Activated T-cell treated with anti-CD3 and anti-CD28 coated beads, Interleukin-2, amount 50 U/mL, for 24 hours (primary cell): Measurements from ENCODE around the gene SRP14.
"Not testable (repeated sequence)": the region's sequence is repeated elsewhere in the genome, so short reads cannot be mapped to it uniquely, and the experiment has no call there.

Experiments
- DNase-seq: peaks from one replicate; pipeline ENCODE4 v3.0.0-alpha.2; 2020
- H3K27ac Mint-ChIP-seq: 2 replicates; pipeline ENCODE4 v1.8.0; 2020; ENCODE audit warnings: mild to moderate bottlenecking, mixed read lengths
- H3K27me3 Mint-ChIP-seq: 2 replicates; pipeline ENCODE4 v1.8.0; 2020; ENCODE audit warnings: mixed read lengths
- H3K36me3 Mint-ChIP-seq: 2 replicates; pipeline ENCODE4 v1.8.0; 2020; ENCODE audit warnings: low read depth, mixed read lengths
- H3K4me1 Mint-ChIP-seq: 2 replicates; pipeline ENCODE4 v1.8.0; 2020; ENCODE audit warnings: low read depth, mixed read lengths
- H3K4me3 Mint-ChIP-seq: 2 replicates; pipeline ENCODE4 v1.8.0; 2020; ENCODE audit warnings: mild to moderate bottlenecking, moderate library complexity, mixed read lengths
- H3K9me3 Mint-ChIP-seq: 2 replicates; pipeline ENCODE4 v1.8.0; 2020; ENCODE audit warnings: mixed read lengths

The SRP14 gene

DNA sequence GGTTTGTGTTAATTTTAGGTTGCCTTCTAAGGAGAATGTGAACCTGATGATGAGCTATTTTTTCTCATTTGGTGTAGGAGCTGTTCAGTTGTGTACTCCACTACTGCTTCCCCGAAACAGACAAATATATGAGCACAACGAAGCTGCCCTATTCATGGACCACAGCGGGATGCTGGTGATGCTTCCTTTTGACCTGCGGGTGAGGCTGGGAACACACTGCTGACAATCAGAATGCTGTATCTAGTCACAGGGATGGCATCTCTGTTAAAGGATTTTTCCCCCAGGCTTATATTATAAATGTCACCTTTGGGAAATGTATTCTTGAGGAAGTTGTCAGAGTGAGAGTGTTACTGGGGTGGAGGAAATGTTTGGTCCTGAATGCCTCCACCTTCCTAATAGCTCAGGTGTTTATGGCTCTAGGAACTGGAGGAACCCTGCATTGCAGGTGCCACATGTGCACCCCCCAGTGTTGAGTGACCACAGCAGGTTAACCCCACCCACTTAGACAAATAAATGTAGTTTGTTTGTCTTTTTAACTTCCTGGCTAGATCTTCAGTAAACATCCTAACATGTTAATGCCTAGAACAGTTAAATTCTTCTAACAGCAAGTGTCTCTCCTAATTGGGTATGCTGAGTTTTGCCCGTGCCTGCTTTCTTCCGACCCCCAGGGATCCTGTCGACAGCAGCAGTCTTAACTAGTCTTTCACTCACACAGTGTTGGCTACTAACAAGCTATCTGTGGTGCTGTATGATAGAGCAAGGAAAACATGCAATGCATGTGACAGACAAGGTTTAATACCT is 35.7 kb downstream of the SRP14 start:
- Mint-ChIP-seq H3K36me3 (peaks cover 67% of the 10 kb centered on the region), H3K27ac (no peak overlapping the region)
- no peak for DNase-seq

DNA sequence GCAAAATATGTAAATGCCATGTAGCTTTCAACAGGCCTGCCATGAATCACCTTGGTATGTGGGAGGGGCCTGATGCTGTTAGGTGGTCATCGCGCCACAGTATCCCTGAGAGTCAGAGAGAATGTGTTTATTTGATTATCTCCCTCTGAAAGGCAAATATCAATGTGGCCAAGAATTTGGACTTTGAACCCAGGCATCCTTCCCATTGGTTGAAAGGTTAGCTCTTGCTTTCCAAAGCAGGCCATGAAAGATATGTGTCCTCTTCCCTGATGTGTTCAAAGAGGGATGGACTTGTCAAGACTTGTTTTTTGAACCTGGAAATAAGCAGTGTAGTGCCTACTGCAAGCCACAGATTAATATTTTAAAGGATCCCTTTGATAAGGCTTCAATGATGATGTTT is 36.7 kb downstream of the SRP14 start:
- H3K4me3 Mint-ChIP-seq: no peak overlapping the region
- peaks cover 66% of the 10 kb centered on the region for H3K36me3 Mint-ChIP-seq
- no peaks in the 10 kb centered on the region for H3K4me1 Mint-ChIP-seq

More for the DNA sequence above, 35.7 kb downstream of the SRP14 start:
- Mint-ChIP-seq H3K9me3 (no peaks in the 10 kb centered on the region), H3K4me1 (no peaks in the 10 kb centered on the region), H3K27me3 (no peaks in the 10 kb centered on the region), H3K4me3 (no peak overlapping the region)

DNA sequence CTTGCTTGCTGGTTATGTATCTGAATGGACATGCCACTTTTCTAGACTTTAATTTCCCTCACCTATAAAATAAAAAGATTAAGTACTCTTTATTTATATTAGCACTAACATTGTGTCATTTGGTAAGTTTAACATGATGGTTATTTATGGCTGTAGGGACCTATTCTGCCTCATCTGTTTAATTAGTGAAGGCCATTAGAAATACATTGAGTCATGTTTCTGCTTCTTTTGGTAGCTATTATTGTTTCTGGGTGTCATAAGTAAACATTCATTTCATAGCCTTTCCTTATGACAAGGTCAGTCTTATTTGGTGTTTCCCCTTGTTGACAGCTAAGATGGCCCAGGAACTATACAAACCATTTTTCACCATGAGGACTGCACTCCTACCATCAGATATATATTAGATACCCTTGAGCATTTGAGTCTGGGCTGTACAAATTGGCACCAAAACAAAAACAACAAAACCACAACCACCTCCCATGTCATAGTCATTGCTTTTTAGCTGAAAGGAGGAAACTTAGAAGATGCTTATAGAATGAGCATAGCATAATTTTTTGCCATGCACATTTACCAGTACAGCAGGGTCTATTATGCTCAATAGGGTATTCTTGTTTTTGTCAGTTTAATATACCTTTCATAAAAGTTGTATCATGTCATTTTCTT is 39.3 kb downstream of the SRP14 start:
- no peaks in the 10 kb centered on the region for H3K4me1 Mint-ChIP-seq
- H3K4me3 Mint-ChIP-seq: no peak overlapping the region
- no peaks in the 10 kb centered on the region for H3K9me3 Mint-ChIP-seq
- no peaks in the 10 kb centered on the region for H3K27me3 Mint-ChIP-seq
- no peak for DNase-seq
- H3K36me3 Mint-ChIP-seq: peaks cover 57% of the 10 kb centered on the region
- no peak overlapping the region for H3K27ac Mint-ChIP-seq

More for the DNA sequence above, 36.7 kb downstream of the SRP14 start:
- no peak for DNase-seq
- Mint-ChIP-seq H3K27ac (no peak overlapping the region), H3K9me3 (no peaks in the 10 kb centered on the region), H3K27me3 (no peaks in the 10 kb centered on the region)

DNA sequence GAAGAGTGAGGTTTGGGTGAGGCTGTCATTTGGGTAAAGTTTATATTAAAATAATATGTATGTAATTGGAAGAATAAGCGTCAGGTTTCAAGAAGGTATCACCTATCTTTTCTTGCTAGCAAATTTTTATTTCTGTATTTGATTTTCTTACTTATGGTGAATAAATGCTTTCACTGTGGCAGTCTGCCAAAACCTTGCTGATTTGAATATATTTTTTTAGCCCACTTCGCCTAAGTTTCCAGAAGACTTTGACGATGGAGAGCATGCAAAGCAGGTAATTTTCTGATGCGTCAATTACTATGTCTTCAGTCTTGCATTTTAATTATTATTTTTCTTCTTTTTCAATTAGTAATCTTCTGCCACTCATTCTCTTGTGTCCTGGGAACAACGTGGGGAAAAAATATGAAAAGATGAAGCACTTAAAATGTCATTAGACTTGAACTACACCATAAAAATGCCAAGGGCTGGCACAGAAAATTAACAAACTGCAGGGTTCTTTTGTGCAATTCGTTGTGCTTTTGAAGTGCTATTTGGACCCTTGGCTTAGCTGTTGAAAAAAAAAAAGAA is 40.4 kb downstream of the SRP14 start:
- Mint-ChIP-seq H3K9me3 (no peaks in the 10 kb centered on the region), H3K27ac (no peak overlapping the region), H3K4me1 (no peaks in the 10 kb centered on the region), H3K4me3 (no peak overlapping the region), H3K27me3 (no peaks in the 10 kb centered on the region), H3K36me3 (peaks cover 56% of the 10 kb centered on the region)
- no peak for DNase-seq

DNA sequence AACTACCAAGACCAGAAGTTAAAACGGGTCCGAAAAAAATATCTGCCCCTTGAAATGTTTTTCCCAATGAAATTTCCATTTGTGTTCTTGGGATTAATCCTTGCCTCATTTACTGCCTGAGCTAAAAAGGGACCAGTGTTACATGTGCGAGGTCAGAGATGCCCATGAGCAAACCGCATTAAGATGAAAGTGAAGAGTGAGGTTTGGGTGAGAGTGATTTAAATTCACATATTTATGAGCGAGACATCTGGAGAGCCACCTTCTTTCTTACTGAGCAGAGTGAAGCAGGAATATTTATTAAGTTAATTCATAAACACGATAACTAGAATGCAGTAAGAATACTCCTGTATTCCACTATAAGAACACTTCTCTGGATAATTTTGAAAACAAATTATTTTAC is 41.3 kb downstream of the SRP14 start:
- H3K4me3 Mint-ChIP-seq: no peak overlapping the region
- no peaks in the 10 kb centered on the region for H3K4me1 Mint-ChIP-seq

DNA sequence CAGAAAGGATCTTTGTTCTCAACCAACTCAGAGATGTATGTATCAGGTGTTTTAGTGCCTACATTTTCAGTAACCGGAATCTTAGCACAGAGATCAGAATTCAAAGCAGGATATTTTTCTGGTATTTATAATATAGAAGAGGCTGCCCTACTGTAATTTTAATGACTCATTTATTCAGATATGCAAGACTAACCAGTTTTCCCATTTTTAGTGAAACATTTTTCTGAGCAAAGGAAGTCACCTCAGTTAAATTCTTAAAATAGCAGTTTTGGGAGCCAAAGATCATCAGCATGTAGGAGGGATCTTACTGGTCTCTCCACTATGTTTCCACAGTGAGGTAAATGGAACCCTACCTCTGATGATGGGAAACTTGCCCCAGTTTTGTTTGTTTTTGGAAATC is 42.0 kb downstream of the SRP14 start:
- DNase-seq: no peak
- Mint-ChIP-seq H3K36me3 (peaks cover 56% of the 10 kb centered on the region), H3K27me3 (no peaks in the 10 kb centered on the region)

More for the DNA sequence above, 41.3 kb downstream of the SRP14 start:
- Mint-ChIP-seq H3K9me3 (no peaks in the 10 kb centered on the region), H3K27me3 (no peaks in the 10 kb centered on the region), H3K27ac (no peak overlapping the region), H3K36me3 (peaks cover 56% of the 10 kb centered on the region)
- no peak for DNase-seq

DNA sequence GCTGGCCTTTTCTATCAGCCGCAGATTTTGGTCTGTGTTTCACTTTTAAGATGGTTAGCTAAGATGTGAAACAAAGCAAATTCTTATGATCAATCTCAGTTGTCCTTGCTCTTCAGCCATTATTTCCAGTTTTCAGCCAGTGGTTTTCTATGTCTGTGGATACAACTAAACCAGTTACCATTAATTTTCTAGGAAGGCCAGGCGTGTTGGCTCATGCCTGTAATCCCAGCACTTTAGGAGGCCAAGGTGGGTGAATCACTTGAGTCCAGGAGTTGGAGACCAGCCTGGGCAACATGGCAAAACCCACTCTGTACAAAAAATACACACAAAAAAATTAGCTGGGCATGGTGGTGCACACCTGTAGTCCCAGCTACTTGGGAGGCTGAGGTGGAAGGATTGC is 42.8 kb downstream of the SRP14 start:
- not testable (repeated sequence) for H3K4me3 Mint-ChIP-seq, H3K9me3 Mint-ChIP-seq, H3K4me1 Mint-ChIP-seq, H3K27ac Mint-ChIP-seq, H3K27me3 Mint-ChIP-seq, DNase-seq
- peaks cover 60% of the 10 kb centered on the region for H3K36me3 Mint-ChIP-seq

More for the DNA sequence above, 42.0 kb downstream of the SRP14 start:
- Mint-ChIP-seq H3K9me3 (no peaks in the 10 kb centered on the region), H3K4me3 (no peak overlapping the region), H3K27ac (no peak overlapping the region), H3K4me1 (no peaks in the 10 kb centered on the region)

DNA sequence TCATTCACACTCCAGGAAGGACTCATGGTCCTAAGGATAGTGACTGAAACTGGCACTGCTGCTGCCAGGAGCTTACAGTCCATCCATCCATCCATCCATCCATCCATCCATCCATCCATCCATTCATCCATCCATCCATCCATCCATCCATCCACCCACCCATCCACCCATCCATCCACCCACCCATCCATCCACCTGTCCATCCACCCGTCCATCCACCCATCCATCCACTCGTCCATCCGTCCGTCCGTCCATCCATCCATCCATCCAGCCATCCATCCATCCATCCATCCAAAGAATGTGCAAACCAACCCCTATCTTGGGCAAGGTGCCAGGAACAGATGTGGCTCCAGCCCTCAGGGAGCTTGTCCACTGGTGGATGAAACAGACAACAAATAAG is 46.0 kb downstream of the SRP14 start:
- H3K36me3 Mint-ChIP-seq: peaks cover 78% of the 10 kb centered on the region
- not testable (repeated sequence) for H3K27me3 Mint-ChIP-seq, H3K4me1 Mint-ChIP-seq, H3K9me3 Mint-ChIP-seq, DNase-seq, H3K27ac Mint-ChIP-seq, H3K4me3 Mint-ChIP-seq

DNA sequence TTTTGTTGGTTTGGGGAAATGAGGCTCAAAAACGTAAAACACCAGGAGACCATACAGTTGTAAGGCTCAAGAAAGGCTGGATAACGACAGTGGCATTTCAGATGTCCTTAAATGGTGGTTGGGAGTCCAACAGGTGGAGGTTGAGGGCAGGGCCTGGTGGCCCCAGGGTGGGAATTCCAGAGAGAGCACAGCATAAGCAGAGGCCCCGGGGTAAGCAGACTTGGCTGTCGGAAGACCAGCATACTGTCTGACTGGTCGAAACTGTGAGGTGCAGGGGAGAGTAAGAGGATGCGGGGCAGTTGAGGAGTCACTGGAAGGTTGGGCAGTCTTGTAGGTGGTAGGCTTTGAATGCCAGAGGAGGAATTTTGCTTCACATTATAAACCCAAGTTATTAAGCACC is 48.3 kb downstream of the SRP14 start:
- Mint-ChIP-seq H3K4me1 (no peaks in the 10 kb centered on the region), H3K27me3 (no peaks in the 10 kb centered on the region), H3K36me3 (peaks cover 78% of the 10 kb centered on the region), H3K4me3 (no peak overlapping the region), H3K9me3 (no peaks in the 10 kb centered on the region), H3K27ac (no peak overlapping the region)
- no peak for DNase-seq

DNA sequence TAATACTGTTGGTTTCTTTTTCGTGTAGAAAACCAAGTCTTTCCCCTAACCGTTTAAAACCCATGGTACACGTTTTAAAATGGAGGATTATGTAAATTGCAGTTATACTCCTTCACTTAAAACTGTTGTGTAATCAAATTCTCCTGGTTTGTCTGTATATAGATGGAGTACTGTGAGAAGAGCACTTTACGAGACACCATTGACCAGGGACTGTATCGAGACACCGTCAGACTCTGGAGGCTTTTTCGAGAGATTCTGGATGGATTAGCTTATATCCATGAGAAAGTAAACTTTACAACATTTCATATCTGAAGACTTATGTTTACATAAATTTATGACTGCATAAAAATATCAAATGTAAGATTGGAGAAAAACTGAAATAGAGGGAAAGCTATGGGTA is 51.2 kb downstream of the SRP14 start:
- no peaks in the 10 kb centered on the region for H3K4me1 Mint-ChIP-seq

More for the DNA sequence above, 51.2 kb downstream of the SRP14 start:
- Mint-ChIP-seq H3K27me3 (no peaks in the 10 kb centered on the region), H3K4me3 (no peak overlapping the region), H3K36me3 (peaks cover 90% of the 10 kb centered on the region), H3K27ac (no peak overlapping the region), H3K9me3 (no peaks in the 10 kb centered on the region)
- DNase-seq: no peak
